ENCODE data around the gene EYS.

EYS gene

DNA sequence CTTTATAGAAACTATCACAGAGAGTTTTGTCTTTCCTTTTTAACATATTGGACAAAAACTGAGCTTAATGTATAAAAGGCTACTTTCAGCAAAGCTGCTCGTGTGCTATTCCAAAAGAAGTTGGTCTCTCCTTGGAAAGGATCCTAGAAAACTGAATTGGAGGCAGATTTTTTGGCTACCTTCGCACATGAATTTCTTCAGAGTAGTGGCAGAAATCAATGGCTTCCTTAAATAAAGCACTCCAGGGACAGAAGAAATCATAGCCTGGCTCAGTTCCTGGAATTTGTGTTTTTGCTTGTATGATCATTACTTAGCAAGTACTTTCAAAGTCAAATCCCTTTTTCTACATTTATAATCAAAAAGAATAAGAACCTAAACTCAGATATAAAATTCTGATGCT lies 1291.1 kb downstream of the EYS start:
- no peak for DNase-seq

DNA sequence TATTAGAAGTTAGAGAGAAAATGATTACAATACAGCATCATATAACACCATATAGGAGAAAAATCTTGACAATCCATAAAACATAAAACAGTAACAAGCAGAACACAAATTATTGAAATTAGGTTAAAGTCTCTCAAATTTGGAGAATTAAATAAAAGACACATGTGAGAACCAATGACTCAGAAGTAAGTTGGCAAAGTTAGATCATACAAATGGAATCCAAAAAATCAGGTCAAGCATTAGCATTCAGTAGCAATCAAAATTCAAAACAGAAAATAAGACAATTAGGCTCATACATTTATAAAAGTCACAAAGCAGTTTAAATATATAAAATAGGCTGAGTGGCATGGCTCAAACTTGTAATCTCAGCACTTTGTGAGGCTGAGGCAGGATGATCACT lies 1295.8 kb downstream of the EYS start:
- no peak for DNase-seq

DNA sequence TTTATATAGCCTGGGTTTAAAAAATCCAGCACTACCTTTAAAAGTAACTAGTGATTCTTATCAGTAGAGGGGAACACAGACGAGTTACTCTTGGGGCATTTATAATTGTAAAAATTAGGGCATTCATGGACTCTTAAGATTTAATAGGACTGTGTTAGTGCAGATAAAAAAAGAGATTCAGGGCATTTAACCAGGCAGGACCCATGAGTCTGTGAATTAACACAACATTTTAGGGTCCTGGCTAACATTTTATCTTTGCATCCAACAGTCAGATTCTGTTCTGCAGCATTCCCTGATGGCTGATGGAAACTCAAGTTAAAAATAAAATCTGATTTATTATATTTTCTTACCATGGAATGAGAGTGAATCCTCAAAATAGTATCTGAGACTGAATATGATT lies 1297.1 kb downstream of the EYS start:
- no peak for DNase-seq

DNA sequence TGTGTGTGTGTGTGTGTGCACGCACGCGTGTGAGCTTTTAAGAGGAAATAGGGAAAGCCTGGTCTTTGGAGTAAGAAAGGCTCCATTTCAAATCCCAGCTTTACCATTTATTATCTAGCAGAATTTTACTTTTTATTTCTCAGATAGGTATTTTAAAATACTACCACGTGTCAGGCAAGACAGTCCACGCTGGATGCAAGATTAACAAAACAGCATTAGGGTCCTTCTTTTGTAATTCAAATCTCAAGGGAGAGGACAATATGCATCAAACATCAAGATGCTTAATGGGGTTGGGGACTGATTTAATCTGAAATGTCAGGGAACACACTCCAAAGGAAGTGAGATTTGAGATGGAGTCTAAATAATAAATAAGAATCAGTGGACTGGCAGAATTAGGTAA lies 1302.6 kb downstream of the EYS start:
- no peak for DNase-seq

DNA sequence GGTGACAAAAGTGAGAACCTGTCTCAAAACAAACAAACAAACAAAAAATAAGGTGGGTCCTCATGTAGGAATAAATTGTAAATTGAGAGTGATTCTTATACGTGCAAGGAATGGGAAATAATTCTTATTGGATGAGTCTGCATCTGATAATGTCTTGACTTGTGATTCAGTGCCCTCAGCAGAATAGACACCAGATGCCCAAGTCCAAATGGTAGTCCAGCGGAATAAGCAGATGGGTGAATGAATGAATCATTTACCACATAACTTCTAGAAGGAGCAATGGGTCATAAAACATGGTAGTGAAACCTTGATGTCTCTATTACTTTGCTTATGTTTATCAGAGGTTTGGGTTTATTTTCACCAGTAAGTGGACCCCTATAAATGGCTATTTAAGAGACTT lies 1323.7 kb downstream of the EYS start:
- no peak for DNase-seq

DNA sequence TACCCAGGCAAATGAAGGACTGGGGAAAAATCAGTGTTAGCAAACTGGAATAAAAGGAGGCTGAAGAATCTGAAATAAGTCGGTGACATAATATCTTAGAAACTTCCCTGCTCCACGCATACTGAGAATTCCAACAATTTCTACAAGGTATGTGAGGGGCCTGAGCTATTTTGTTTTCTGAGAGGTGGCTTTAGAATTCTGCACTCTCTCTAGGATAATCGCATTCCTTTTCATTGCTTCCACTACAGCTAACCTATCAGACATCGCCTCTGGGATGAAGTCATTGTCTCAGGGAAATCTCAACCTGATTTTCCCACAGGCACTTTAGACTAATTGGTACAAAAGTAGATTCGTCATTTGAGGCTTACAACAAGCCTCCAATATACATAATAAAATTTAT lies 1330.6 kb downstream of the EYS start:
- DNase-seq: no peak

DNA sequence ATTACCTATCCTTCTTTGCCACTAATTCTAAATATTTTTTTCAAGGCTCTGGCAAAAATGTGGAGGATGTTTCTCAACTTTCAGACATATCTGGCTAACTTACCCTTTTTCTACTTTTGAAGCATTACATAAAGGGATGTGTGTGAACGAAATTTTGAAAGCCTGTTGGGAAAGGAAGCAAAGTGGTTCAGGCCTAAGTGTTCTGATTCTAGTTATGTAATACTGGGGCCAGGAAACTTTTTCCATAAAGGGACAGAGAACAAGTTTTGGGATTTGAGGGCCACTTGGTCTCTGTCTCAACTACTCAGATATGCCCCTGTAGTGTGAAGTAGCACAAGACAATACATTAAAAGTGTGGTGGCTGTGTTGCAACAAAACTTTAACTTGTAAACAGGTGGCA lies 1349.6 kb downstream of the EYS start:
- DNase-seq: no peak

DNA sequence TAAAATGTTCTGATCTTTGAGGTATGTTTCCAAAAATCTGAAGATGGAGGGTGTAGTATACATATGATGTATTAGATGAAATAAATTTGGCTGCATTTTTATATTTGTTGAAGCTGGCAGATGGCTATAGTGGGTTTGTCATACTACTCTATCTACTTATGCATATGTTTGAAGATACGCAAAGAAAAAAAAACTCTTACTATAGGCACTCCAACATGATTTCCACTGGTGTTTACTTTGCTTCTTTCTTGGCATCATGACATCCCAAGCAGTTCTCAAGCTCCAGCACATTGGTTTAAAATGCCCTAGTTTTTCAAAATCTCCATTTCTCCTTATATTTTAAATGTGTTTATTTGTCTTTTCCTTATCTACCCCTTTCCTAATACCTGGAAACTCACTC lies 1359.6 kb downstream of the EYS start:
- no peak for DNase-seq

DNA sequence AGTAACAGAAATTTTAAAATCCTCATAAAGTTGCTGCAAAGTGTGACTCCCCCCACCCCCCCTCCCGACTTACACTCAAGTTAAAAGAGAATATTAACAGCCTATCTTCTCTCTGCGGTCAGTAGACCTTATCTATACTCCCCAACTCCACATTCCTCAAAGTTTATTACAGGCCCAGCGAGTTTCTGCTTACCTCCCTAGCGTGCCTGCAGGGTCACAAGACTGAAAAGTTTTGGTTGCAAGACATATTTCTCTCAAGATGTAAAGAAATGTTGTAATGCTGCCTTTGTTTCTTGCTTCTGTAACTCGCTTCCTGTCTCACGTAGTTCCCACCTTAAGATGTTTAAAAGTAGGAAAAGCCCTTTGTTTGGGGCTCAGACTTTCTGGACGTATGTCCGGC lies 1371.8 kb downstream of the EYS start:
- DNase-seq: no peak

DNA sequence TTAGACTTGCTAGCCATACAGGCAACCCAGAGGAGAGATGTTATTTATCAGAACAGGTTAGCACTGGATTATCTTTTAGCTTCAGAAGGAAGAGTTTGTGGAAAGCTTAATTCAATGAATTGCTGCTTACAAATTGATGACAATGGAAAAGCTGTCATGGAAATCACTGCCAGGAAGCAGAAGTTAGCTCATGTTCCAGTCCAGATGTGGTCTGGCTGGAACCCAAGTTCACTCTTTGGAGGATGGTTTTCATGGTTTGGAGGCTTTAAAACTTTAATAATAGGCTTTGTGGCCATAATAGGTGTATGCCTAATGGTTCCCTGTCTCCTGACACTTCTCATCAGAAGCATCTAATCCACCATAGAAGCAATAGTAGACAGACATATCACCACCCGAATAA lies 1372.4 kb downstream of the EYS start:
- DNase-seq: no peak

DNA sequence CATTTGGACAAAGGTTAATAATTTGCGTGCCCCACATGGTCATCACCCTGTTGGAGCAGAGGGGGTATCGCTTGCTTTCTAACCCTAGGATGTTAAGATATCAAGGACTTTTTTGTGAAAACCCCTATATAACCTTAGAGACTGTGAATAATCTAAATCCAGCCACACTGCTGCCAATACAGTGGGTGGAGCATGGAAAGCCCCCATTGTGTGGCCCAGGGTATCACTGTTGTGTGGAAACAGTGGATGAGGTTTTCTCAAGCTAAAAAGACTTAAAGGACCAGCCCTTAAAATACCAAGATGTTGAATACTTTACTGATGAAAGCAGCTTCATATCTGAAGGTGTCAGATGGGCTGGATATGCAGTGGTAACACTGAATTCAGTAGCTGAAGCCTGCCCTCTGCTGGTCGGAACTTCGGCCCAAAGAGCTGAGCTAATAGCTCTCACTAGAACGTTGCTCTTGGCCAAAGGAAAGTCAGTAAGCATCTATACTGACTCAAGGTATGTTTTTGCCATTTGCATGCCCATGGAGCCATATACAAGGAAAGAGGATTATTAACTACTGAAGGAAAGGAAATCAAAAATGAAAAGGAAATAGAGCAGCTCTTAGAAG lies 1376.2 kb downstream of the EYS start:
- DNase-seq: peak; percentile 54 to 77

DNA sequence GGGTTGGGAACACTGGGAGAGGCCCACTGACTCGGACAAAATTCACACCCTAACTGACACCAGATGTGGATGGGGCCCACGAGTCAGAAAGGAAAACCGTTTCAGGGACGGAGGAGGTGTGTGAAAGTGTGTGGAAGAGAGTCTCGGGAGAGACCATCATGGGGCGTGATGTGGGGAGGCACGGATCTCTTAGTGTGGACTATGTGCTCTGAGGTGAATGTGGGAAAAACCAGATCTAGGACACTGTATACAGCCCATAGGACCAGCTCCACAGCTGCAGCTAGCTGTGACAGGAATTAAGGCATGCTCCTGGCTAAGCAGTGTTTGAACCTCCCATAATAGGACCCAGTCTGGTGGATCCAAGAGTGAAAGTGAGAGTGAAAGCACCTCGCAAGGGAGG lies 1380.1 kb downstream of the EYS start:
- DNase-seq: no peak

DNA sequence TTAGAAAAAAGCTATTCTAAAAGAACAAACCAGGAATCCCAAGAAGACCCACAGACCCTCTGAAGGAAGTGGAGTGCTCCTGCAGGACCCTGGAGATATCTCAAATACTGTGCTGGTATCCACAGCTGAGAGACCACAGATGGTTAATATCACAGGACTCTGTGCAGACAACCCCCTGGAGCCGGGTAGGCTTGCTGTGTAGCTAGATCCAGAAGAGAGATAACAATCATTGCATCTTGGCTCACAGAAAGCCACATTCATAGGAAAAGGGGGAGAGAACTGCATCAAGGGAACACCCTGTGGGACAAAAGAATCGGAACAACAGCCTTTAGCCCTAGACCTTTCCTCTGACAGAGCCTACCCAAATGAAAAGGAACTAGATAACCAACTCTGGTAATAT lies 1381.9 kb downstream of the EYS start:
- no peak for DNase-seq

DNA sequence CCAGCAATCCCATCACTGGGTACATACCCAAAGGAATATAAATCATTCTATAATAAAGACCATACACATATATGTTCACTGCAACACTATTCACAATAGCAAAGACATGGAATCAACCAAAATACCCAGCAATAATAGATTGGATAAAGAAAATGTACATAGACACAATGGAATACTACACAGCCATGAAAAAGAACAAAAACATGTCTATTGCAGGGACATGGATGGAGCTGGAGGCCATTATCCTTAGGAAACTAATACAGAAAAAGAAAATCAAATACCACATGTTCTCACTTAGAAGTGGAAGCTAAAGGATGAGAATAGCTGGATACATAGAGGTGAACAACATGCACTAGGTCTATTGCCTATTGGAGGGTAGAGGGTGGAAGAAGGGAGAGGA lies 1396.8 kb downstream of the EYS start:
- no peak for DNase-seq

DNA sequence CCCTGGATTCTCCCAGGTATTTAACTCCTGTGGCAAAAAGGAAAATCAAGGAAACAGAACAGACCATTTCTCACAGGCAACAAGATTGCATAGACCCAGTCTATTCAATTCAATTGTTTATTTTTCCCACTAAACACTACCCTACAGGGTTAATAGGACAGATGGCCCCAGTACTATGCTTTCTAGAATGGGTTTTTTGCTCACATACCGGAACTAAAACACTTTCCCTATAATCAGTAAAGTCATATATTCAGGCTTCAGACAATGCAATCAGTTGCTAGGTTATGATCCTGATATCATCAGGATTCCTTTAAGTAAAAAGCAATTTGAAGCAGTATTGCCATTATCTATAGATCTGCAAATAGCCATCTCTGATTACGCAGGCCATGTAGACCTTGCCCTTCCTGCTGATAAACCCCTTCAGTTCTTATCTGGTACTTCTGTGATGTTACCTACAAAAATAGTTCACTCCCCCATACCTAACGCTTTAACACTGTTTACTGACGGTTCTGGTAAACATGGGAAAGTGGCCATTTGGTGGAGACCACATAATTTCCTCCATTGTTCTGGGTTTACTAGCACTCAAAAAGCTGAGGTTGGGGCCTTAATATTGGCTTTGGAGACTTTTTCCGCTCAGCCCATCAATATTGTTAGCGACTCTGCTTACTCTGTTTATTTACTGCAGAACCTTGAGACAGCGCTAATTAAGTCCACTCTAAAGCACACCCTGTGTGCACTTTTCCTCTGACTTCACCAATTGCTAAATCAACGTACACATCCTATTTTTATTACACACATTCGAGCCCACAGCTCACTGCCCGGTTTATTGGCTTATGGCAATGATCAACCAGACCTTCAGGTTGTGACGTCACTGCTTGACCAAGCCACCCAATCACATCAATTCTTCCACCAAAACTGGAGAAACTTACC lies 1405.5 kb downstream of the EYS start:
- peak; percentile 7 to 66 for DNase-seq

DNA sequence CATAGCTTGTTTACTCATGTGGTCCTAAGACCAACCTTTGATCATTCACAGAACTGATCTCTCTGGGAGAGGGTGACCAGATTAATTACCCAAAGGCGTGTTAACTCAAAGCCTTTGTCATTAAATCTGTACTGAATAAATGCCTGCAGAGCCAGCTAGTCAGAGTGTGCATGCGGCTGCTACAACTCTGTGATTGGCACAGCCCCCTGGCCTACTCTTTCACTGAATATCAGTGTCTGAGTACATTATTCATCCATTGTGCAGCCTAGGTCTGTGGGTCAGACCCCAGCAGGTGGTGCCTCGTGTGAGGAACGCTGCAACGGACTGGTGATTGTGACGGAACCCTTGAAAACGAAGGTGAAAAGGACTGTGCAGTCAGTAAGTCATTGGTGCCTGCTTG lies 1407.8 kb downstream of the EYS start:
- no peak for DNase-seq

DNA sequence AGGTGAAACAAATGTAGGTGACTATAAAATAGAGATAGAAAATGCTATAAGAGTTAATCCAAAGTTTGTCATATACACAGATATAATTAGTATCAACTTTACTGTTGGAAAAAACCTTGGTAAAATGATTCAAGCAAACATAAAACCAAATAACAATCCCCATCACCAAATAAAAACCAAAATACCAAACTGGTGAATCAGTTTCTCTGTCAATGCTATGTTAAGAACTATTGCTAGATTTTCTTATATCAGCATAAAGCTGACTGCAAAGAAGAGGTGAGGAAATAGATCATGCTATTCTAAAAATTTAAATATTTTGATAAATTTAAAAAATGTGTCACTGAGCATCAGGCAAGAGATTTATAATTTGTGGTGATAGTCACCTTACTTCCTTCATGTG lies 1413.0 kb downstream of the EYS start:
- no peak for DNase-seq

DNA sequence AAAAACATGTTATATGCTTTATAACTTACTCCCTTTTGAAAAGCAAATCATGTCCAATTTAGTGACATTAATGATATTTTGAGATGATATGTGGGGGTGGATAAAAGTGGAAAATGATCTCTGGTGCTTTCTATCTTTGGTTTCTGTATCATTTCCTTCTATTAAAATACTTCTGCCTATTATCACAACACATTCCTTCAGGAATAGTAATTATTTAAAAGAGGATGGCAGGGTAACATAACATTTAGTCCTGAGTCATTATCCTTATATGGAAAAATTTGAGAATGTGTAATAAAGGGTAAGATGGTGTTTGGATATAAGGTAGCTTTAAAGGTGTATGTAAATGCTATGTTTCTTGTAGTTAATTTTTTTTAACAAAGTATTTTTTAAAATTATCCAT lies 1413.7 kb downstream of the EYS start:
- DNase-seq: no peak

DNA sequence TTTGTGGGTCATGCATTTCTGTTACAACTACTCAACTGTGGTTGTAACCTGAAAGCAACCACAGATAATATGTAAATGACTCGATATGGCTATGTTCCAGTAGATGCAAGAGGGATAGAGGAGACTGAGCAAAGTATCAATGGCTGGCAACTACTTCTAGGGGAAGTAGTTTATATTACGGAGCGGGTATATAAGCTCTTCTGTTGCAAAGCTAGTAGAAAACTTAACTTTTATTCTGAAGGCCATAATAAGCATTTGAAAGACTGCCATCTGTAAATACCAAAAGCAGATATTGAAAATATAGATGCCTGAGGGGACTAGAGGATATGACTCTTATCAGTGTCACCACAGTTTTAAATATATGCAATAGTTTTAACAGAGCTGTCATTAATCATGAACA lies 1416.2 kb downstream of the EYS start:
- no peak for DNase-seq

DNA sequence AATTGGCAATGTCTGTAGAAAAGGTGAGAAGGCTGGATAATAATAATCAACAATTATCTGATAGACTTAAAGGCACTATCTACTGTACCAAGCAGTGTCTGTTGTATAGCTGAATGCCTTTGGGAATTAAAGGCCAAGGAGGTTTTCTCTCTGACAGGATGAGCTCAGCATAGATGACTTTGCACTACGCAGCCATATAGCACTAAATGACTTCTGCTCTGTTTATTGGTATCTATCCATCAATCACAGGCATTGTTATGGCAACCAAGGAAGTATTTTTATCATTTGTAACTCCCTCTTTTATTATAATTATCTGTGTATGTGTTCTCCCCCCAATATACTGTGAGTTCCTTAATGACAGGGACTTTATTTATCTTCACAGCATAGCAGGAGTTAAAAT lies 1417.1 kb downstream of the EYS start:
- no peak for DNase-seq

DNA sequence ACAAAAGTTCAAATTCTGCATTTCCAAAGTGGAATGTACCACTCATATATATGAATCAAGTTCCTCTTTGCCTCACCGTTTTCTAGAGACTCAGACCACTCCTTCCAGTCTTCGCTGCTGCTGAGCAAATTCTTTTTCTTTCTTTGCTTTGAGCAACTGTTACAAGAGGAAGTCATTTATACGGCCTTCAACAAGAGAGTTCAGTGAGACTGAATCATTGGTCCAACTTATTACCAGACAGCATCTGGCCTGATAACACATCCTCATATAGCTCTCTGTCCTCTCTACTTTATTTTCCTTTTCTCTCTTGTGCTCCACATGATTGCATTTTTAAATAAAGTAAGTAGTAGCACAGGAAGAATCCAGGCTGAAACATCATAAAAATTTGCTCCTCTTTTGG lies 1418.7 kb downstream of the EYS start:
- DNase-seq: no peak

DNA sequence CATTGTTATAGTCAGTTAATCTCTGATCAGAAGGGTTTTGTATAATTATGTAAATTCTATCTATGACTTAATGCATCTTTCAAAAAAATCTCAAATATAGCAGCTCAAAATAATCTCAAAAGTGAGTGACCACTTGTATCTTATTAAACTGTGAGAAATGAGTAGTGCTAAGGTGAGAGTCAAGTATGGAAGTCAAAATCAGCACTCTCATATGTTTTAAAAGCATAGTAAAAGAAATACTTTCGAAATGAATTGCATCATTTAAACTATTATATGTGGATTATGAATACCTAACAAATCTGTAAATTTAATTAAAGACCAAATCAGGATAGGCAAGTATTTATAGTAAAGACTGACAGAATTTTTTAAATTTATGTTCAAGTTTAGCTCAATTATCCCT lies 1425.9 kb downstream of the EYS start:
- no peak for DNase-seq

DNA sequence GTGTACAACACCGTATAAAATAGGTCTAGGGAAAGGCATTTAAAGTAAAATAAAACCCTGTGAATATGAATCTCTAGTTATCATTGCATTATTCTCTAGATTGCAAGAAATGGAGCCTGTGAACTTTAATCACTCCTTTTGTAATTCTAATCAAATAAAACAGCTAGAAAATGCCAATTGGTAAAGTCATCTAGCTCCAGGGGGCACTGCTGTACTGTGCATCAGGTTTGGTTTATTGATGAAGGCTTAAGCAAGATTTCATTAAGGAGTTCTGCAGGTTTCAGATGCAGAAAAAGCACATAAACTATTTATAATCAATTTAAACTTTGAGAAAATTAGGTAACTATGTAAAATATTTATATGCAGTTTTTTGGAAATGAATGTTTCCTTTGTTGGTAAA lies 1426.5 kb downstream of the EYS start:
- DNase-seq: peak; percentile 31 to 69

DNA sequence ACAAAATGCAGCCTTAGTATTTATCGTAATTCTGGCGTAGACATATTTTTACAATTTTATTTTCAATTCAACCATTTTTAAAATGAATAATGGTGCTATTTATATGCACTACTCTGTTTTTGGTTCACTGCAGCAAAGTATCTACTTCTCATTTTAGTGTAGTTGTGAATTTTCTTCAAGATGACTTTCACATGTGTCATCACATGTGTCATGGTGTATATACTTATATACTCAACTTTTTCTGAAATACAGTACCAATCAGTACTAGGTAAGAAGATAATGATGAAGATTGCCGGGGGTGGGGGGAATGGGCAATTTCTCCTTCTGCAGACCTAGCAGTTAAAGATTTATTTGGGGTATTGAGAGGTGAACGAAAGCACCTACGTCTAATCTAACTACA lies 1436.9 kb downstream of the EYS start:
- DNase-seq: no peak

DNA sequence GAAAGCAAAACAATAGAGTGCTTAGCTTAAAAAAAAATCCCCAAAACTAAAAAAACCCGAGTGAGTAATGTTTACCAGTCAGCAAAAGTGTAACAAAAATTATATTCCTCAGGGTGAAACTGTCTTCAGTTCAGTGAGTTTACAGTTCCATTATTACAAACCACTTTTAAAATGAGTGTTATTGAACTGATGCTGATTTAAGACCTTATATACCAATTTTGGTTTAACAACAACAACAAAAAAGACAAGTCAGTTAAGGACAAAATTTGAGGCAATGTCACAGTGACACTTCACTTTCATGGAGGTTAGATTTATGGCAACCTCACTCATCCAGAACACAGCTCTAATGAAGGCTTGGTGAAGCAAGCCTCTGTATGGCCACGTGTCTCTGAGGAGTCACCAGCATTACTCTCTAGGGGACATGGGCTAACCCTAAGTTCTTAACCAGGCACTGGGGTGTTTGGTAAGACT lies 1440.6 kb downstream of the EYS start:
- DNase-seq: no peak

Measured in NCI-H2081 (cell line).